Body of pancreas (tissue), 4 donors: ENCODE measurements around the gene STOX2.

ENCODE experiments used
- POLR2A ChIP-seq, 3 donors: fragments of 450-650 bp; IDR thresholded peaks; one replicate each; pipeline ENCODE4 v1.6.1; 2016; ENCODE audit warnings: antibody characterized with exemption in 3 of 3, mild to moderate bottlenecking in 2 of 3
- TF ChIP-seq, protein P1 (sequence below), 7 experiments: fragments of 450-650 bp in 4 of 7; fragments of 200-600 bp in 3 of 7; sonication (generic) in 3 of 7; IDR thresholded peaks; one replicate each; pipeline ENCODE4 v1.5.1; 2016 to 2019; ENCODE audit warnings: antibody characterized with exemption in 7 of 7

DNA sequence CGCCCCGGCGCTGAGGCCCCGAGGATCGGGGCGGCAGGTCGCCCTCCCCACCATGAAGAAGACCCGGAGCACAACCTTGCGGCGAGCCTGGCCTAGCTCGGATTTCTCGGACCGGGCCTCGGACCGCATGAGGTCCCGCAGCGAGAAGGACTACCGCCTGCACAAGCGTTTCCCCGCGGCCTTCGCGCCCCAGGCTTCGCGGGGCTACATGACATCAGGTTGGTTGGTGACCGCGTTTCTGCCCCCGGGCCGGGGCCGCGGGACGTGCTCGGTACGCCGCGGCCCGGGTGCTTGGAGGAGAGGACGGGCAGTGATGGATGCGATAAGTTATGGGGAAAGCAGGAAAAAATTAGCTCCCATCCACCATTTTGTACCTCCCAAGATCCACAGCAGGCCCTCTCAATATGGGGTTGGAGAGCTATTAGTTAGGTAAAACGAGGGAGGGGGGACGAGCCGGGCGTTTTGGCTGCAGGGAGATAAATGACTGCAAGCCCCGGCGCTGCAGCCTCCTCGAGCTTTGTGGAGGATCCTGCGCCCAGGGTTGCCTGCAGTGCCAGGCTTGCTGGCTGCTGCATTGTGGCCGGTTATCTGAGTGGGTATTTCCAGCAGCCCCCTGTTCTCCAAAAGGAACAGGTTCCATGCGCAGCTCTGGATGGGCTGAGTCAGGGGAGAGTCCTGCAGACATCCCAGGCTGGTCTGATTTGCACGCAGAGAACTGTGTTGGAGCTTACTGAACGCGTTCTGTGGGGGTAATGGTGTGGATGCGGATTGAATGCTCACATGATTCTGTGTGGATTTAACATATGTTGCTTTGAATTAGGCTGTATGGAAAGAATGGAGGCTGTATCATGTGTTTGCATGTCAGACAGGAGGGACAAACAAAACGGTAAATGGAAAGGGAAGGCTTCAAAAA is 1.9 kb downstream of the STOX2 start:
- TF ChIP-seq, protein P1, sequence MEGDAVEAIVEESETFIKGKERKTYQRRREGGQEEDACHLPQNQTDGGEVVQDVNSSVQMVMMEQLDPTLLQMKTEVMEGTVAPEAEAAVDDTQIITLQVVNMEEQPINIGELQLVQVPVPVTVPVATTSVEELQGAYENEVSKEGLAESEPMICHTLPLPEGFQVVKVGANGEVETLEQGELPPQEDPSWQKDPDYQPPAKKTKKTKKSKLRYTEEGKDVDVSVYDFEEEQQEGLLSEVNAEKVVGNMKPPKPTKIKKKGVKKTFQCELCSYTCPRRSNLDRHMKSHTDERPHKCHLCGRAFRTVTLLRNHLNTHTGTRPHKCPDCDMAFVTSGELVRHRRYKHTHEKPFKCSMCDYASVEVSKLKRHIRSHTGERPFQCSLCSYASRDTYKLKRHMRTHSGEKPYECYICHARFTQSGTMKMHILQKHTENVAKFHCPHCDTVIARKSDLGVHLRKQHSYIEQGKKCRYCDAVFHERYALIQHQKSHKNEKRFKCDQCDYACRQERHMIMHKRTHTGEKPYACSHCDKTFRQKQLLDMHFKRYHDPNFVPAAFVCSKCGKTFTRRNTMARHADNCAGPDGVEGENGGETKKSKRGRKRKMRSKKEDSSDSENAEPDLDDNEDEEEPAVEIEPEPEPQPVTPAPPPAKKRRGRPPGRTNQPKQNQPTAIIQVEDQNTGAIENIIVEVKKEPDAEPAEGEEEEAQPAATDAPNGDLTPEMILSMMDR (IDR thresholded peaks at IDR 0.05), result no peak
- no peak for TF ChIP-seq POLR2A (IDR thresholded peaks at IDR 0.05)
